Spleen (tissue), 11 donors: ENCODE results near the gene SPANXN4. TPM values are rescaled to one million over a fixed set of nuclear protein-coding genes. Genes with fewer than 3 reads are reported as not detected.

ENCODE experiments used
- DNase-seq: peaks from one replicate; pipeline ENCODE4 v3.0.0-alpha.2; 2020
- H3K27ac ChIP-seq, 8 donors: fragments of 200-600 bp; sonication (generic) in 7 of 8; 1 replicate in 4 of 8; 2 replicates in 4 of 8; pipeline versions ENCODE4 v1.5.0 to v1.8.0; 2016 to 2021; ENCODE audit warnings: inconsistent platforms in 4 of 8, mild to moderate bottlenecking in 4 of 8, moderate library complexity in 1 of 8
- H3K27me3 ChIP-seq, 7 donors: fragments of 200-600 bp; sonication (generic) in 6 of 7; replicated peaks in 1 of 7; 1 replicate in 4 of 7; 2 replicates in 3 of 7; pipeline versions ENCODE4 v1.5.0 to v1.8.0; 2016 to 2021; ENCODE audit warnings: inconsistent platforms in 3 of 7, mild to moderate bottlenecking in 1 of 7
- H3K36me3 ChIP-seq, 6 donors: fragments of 200-600 bp; sonication (generic) in 5 of 6; 1 replicate in 4 of 6; 2 replicates in 2 of 6; pipeline versions ENCODE4 v1.5.0 to v1.8.0; 2016 to 2021; ENCODE audit warnings: inconsistent platforms in 2 of 6
- H3K4me1 ChIP-seq, 6 donors: fragments of 200-600 bp; sonication (generic) in 5 of 6; 1 replicate in 3 of 6; 2 replicates in 3 of 6; pipeline versions ENCODE4 v1.5.0 to v1.8.0; 2016 to 2021; ENCODE audit warnings: inconsistent platforms in 3 of 6
- H3K4me3 ChIP-seq, 8 donors: fragments of 200-600 bp; sonication (generic) in 7 of 8; 1 replicate in 4 of 8; 2 replicates in 4 of 8; pipeline versions ENCODE4 v1.5.0 to v1.8.0; 2016 to 2021; ENCODE audit warnings: inconsistent platforms in 4 of 8, mild to moderate bottlenecking in 4 of 8, moderate library complexity in 2 of 8
- H3K9me3 ChIP-seq, 8 donors: fragments of 200-600 bp; sonication (generic) in 7 of 8; 1 replicate in 4 of 8; 2 replicates in 4 of 8; pipeline versions ENCODE4 v1.5.0 to v1.8.0; 2016 to 2021; ENCODE audit warnings: inconsistent platforms in 4 of 8
- CTCF ChIP-seq, 11 experiments: fragments of 200-600 bp in 7 of 11; fragments of 450-650 bp in 4 of 11; sonication (generic) in 4 of 11; IDR thresholded peaks in 8 of 11; conservative IDR thresholded peaks in 3 of 11; 1 replicate in 7 of 11; 2 replicates in 4 of 11; pipeline versions ENCODE4 v1.4.0 to v1.8.0; 2016 to 2021; ENCODE audit warnings: antibody characterized with exemption in 11 of 11, inconsistent platforms in 4 of 11, mild to moderate bottlenecking in 1 of 11
- POLR2A ChIP-seq, 3 donors: fragments of 450-650 bp; IDR thresholded peaks; one replicate each; pipeline ENCODE4 v1.5.1; 2017; ENCODE audit warnings: antibody characterized with exemption in 3 of 3, mild to moderate bottlenecking in 1 of 3
- POLR2AphosphoS5 ChIP-seq, 3 donors: sonication (generic); formaldehyde crosslinking; IDR thresholded peaks; one replicate each; pipeline ENCODE4 v1.5.1; 2017; ENCODE audit warnings: antibody characterized with exemption in 3 of 3
- WGBS, 5 donors: extraction: QIAGEN DNeasy Blood & Tissue Kit in 3 of 5; methylation state at CpG; one replicate each; pipeline versions ENCODE4 v1.1.5 to v1.1.7; 2013 to 2018; 5-methylcytosine and 5-hydroxymethylcytosine counted together
- intact Hi-C: fragments of 100-400 bp; cut with DNase I; formaldehyde crosslinking; loops from one replicate; pipeline ENCODE4 v1.15.0; 2023; ENCODE audit warnings: low total_unique reads
- polyA plus RNA-seq, 3 donors: library from polyadenylated mRNA; stranded (reverse); fragments of 200-250 nt; gene quantifications; one replicate each; pipeline ENCODE4 v1.2.1, GENCODE V29; 2013
- total RNA-seq, 7 donors: library from RNA; depleted of rRNA in 3 of 7; stranded (reverse); fragments of >200 nt in 3 of 7; fragmentation: NEBNext Ultra II Directional in 4 of 7; extraction: Animal tissue kit (Norgen Biotek cat#: 25700) in 4 of 7; gene quantifications; one replicate each; pipeline versions ENCODE4 v1.1.0 to v1.2.1, GENCODE V29; 2016 to 2021
- donor health status: healthy with polysubstance abuse.
- donor health status: DM: no; HTN: no; CAD: no; lungs with moderate emphysema.
- donor health status: DM: no; HTN: no; CAD: no.
- donor health status: Bipolar disorder and iron deficiency.
- donor health status: healthy.
- donor health status: DM: no; HTN: no; CAD: no.
- donor health status: DM: yes; HTN: yes; CAD: no.

Gene SPANXN4
- total and polyA plus RNA-seq, 10 donors: not detected

GRCh38 chrX:143027275-143027674 is 1.5 kb downstream of the SPANXN4 start:
- no peak for DNase-seq
- Histone ChIP-seq H3K9me3 (no peaks in the 10 kb centered on the region), H3K27ac (no peak overlapping the region), H3K36me3 (no peaks in the 10 kb centered on the region), H3K27me3 (no peaks in the 10 kb centered on the region), H3K4me1 (no peaks in the 10 kb centered on the region), H3K4me3 (no peak overlapping the region)
- 62 to 72% (median 70%) methylated on average over 6 of the region's 6 CpGs for WGBS, 5 donors
- intact Hi-C loops: no loop called here
- no peak for TF ChIP-seq POLR2AphosphoS5 (IDR thresholded peaks at IDR 0.05)
- TF ChIP-seq POLR2A (IDR thresholded peaks at IDR 0.05): no peak
- no peak for TF ChIP-seq CTCF (IDR thresholded peaks at IDR 0.05 in 8 of 11, conservative IDR thresholded peaks at IDR 0.05 in 3 of 11)

DNA sequence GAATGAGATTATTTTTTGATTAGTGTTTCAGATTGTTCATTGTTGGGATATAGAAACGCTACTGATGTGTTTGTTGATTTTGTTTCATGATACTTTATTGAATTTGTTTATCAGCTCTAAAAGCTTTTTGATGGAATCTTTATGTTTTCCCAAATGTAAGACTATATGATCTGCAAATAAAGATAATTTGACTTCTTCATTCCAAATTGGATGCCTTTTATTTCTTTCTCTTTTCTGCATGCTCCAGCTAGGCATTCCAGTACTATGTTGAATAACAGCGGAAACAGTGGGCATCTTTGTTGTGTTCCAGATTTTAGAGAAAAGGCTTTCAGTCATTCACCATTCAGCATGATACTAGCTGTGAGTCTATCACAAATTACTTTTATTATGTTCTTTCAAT is 21.8 kb downstream of the SPANXN4 start:
- WGBS, 5 donors: 40 to 93% (median 57%) methylated on average over 2 of the region's 2 CpGs
- intact Hi-C loops: no loop called here
- Histone ChIP-seq H3K36me3 (no peaks in the 10 kb centered on the region), H3K27me3 (no peaks in the 10 kb centered on the region), H3K27ac (no peak overlapping the region), H3K9me3 (peaks cover 0 to 8% (median 0%) of the 10 kb centered on the region in 8 donors), H3K4me3 (no peak overlapping the region), H3K4me1 (no peaks in the 10 kb centered on the region)
- no peak for DNase-seq
- TF ChIP-seq POLR2AphosphoS5 (IDR thresholded peaks at IDR 0.05): no peak
- TF ChIP-seq CTCF (IDR thresholded peaks at IDR 0.05 in 8 of 11, conservative IDR thresholded peaks at IDR 0.05 in 3 of 11): no peak
- no peak for TF ChIP-seq POLR2A (IDR thresholded peaks at IDR 0.05)

DNA sequence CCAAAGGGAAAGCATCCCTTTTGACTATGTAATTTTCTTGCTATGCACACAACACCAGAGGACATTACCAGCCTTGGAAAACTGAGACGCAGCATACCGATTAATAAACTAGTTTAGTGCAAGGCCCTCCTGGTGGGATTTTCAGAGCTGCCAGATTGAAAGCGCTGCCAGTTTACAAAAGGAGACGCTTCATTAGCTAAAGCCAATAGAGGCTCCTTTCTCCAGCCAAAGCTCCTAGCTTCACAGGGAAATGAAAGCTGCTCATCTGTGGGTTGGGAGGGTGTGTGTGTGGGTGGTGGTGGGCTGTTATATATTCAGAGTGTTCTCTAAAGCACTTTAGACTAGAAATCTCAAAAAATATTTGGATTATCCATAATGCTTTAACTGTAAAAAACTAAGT is 32.4 kb downstream of the SPANXN4 start:
- DNase-seq: no peak
- Histone ChIP-seq H3K9me3 (no peaks in the 10 kb centered on the region), H3K27ac (no peak overlapping the region), H3K36me3 (no peaks in the 10 kb centered on the region), H3K4me3 (no peak overlapping the region), H3K27me3 (no peaks in the 10 kb centered on the region), H3K4me1 (no peaks in the 10 kb centered on the region)
- 67 to 81% (median 76%) methylated on average over 4 of the region's 4 CpGs for WGBS, 5 donors
- TF ChIP-seq CTCF (IDR thresholded peaks at IDR 0.05 in 8 of 11, conservative IDR thresholded peaks at IDR 0.05 in 3 of 11): no peak
- no peak for TF ChIP-seq POLR2A (IDR thresholded peaks at IDR 0.05)
- no peak for TF ChIP-seq POLR2AphosphoS5 (IDR thresholded peaks at IDR 0.05)
- intact Hi-C loops: no loop called here

DNA sequence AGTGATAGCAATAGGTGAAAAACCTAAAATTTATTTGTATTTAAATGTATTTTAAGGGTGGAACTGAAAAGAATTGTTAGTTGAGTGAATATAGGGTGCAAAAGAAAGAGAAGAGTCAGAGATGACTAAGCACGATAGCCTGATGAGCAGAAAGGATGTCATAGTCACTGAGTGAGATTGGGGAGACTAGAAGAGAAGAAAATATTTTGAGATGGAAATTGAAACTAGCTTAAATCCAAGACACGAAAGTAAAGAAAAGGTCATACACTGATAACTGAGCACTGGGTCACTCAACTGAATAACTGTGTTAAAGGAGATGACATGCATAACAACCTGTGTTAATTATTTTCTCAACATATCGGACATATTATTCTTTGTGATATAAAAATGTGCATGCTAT is 55.5 kb downstream of the SPANXN4 start:
- WGBS, 5 donors: 78 to 94% (median 82%) methylated on average over 3 of the region's 3 CpGs

More for the DNA sequence above, 55.5 kb downstream of the SPANXN4 start:
- intact Hi-C loops: no loop called here
- Histone ChIP-seq H3K36me3 (no peaks in the 10 kb centered on the region), H3K4me3 (no peak overlapping the region), H3K9me3 (peaks cover 0 to 14% (median 3%) of the 10 kb centered on the region in 8 donors), H3K27ac (no peak overlapping the region), H3K27me3 (no peaks in the 10 kb centered on the region), H3K4me1 (no peaks in the 10 kb centered on the region)
- TF ChIP-seq CTCF (IDR thresholded peaks at IDR 0.05 in 8 of 11, conservative IDR thresholded peaks at IDR 0.05 in 3 of 11) (no peak), POLR2AphosphoS5 (IDR thresholded peaks at IDR 0.05) (no peak), POLR2A (IDR thresholded peaks at IDR 0.05) (no peak)
- no peak for DNase-seq
